H9 (cell line): ENCODE data around the gene DLG2. TPM values are rescaled to one million over a fixed set of nuclear protein-coding genes. Genes with fewer than 3 reads are reported as not detected.

ENCODE experiments used
- DNase-seq: peaks from one replicate; pipeline ENCODE4 v3.0.0-alpha.2; 2017
- H2AFZ ChIP-seq: one replicate; pipeline ENCODE4 v1.6.1; 2013; ENCODE audit warnings: mild to moderate bottlenecking, low read length, control low read depth, moderate library complexity
- H2AK5ac ChIP-seq: 2 replicates; pipeline ENCODE4 v1.6.1; 2013; ENCODE audit warnings: low read length, control low read depth, mixed read lengths; ENCODE audit not compliant: insufficient read length
- H2BK120ac ChIP-seq: one replicate; pipeline ENCODE4 v1.6.1; 2013; ENCODE audit warnings: low read depth, mild to moderate bottlenecking, low read length, control low read depth, inconsistent platforms; ENCODE audit not compliant: poor library complexity, severe bottlenecking
- H2BK12ac ChIP-seq: 2 replicates; pipeline ENCODE4 v1.6.1; 2013; ENCODE audit warnings: low read length, control low read depth, mixed read lengths, low read depth; ENCODE audit not compliant: insufficient read length
- H2BK15ac ChIP-seq: 2 replicates; pipeline ENCODE4 v1.6.1; 2013; ENCODE audit warnings: low read depth, low read length, control low read depth
- H2BK20ac ChIP-seq: one replicate; pipeline ENCODE4 v1.6.1; 2013; ENCODE audit warnings: low read depth, mild to moderate bottlenecking, low read length, control low read depth, inconsistent platforms; ENCODE audit not compliant: poor library complexity, severe bottlenecking
- H2BK5ac ChIP-seq: 2 replicates; pipeline ENCODE4 v1.6.1; 2013; ENCODE audit warnings: low read length, control low read depth, mixed read lengths; ENCODE audit not compliant: insufficient read length
- H3K14ac ChIP-seq: 2 replicates; pipeline ENCODE4 v1.6.1; 2013; ENCODE audit warnings: low read length, control low read depth; ENCODE audit not compliant: insufficient read depth
- H3K18ac ChIP-seq: 2 replicates; pipeline ENCODE4 v1.6.1; 2013; ENCODE audit warnings: low read depth, mild to moderate bottlenecking, mixed read lengths, low read length, control low read depth; ENCODE audit not compliant: insufficient read length
- H3K23ac ChIP-seq: 2 replicates; pipeline ENCODE4 v1.6.1; 2013; ENCODE audit warnings: low read length, control low read depth, mixed read lengths, low read depth; ENCODE audit not compliant: insufficient read length
- H3K23me2 ChIP-seq: 2 replicates; pipeline ENCODE4 v1.6.1; 2013; ENCODE audit warnings: low read depth, mild to moderate bottlenecking, mixed read lengths, low read length, control low read depth; ENCODE audit not compliant: insufficient read length, poor library complexity, severe bottlenecking
- H3K27ac ChIP-seq: 2 replicates; pipeline ENCODE4 v1.5.1; 2013; ENCODE audit warnings: low read length, control low read depth, mixed read lengths, low read depth; ENCODE audit not compliant: insufficient read length
- H3K27me3 ChIP-seq: 2 replicates; pipeline ENCODE4 v1.6.1; 2013; ENCODE audit warnings: low read length, control low read depth, inconsistent platforms; ENCODE audit not compliant: insufficient read depth
- H3K4ac ChIP-seq: 2 replicates; pipeline ENCODE4 v1.6.1; 2013; ENCODE audit warnings: low read depth, mild to moderate bottlenecking, control low read depth, inconsistent platforms, low read length, moderate library complexity
- H3K4me1 ChIP-seq: 2 replicates; pipeline ENCODE4 v1.6.1; 2013; ENCODE audit warnings: low read length, control low read depth, inconsistent platforms; ENCODE audit not compliant: insufficient read depth
- H3K4me2 ChIP-seq: 2 replicates; pipeline ENCODE4 v1.6.1; 2013; ENCODE audit warnings: low read length, control low read depth, mixed read lengths; ENCODE audit not compliant: insufficient read length, insufficient read depth
- H3K56ac ChIP-seq: 2 replicates; pipeline ENCODE4 v1.6.1; 2013; ENCODE audit warnings: low read depth, mild to moderate bottlenecking, mixed read lengths, low read length, control low read depth; ENCODE audit not compliant: insufficient read length
- H3K79me1 ChIP-seq: 2 replicates; pipeline ENCODE4 v1.6.1; 2013; ENCODE audit warnings: low read depth, mild to moderate bottlenecking, moderate library complexity, low read length, control low read depth, inconsistent platforms; ENCODE audit not compliant: insufficient read depth, poor library complexity, severe bottlenecking
- H3K79me2 ChIP-seq: 2 replicates; pipeline ENCODE4 v1.6.1; 2013; ENCODE audit warnings: low read length, control low read depth, inconsistent platforms; ENCODE audit not compliant: insufficient read depth
- H3K9ac ChIP-seq: 2 replicates; pipeline ENCODE4 v1.6.1; 2013; ENCODE audit warnings: low read length, control low read depth, mixed read lengths; ENCODE audit not compliant: insufficient read length; ENCODE audit errors: extremely low read depth
- H3K9me3 ChIP-seq: one replicate; pipeline ENCODE4 v1.6.1; 2013; ENCODE audit warnings: low read depth, low read length, inconsistent platforms; ENCODE audit not compliant: control insufficient read depth
- H3T11ph ChIP-seq: one replicate; pipeline ENCODE4 v1.6.1; 2013; ENCODE audit warnings: mild to moderate bottlenecking, low read length, control low read depth, inconsistent platforms
- H4K20me1 ChIP-seq: one replicate; pipeline ENCODE4 v1.6.1; 2013; ENCODE audit not compliant: control insufficient read depth, insufficient read length, insufficient read depth
- H4K5ac ChIP-seq: 2 replicates; pipeline ENCODE4 v1.6.1; 2013; ENCODE audit warnings: low read depth, mild to moderate bottlenecking, mixed read lengths, low read length, control low read depth; ENCODE audit not compliant: insufficient read length
- H4K8ac ChIP-seq: replicated peaks from 2 replicates; pipeline ENCODE4 v1.6.1; 2013; ENCODE audit warnings: low read length, control low read depth, mixed read lengths, low read depth; ENCODE audit not compliant: insufficient read length
- H4K91ac ChIP-seq: 2 replicates; pipeline ENCODE4 v1.6.1; 2013; ENCODE audit warnings: low read depth, mild to moderate bottlenecking, moderate library complexity, mixed read lengths, low read length, control low read depth; ENCODE audit not compliant: insufficient read length
- H3K27ac Mint-ChIP-seq, 3 experiments: 2 replicates in 2 of 3; 3 replicates in 1 of 3; pipeline ENCODE4 v1.8.0; 2020 to 2021; ENCODE audit warnings: mixed read lengths in 3 of 3, mild to moderate bottlenecking in 1 of 3, moderate library complexity in 1 of 3
- H3K27me3 Mint-ChIP-seq: 2 replicates; pipeline ENCODE4 v1.8.0; 2021; ENCODE audit warnings: low read depth, mild to moderate bottlenecking, moderate library complexity, mixed read lengths
- H3K36me3 Mint-ChIP-seq, 3 experiments: 2 replicates in 2 of 3; 3 replicates in 1 of 3; pipeline ENCODE4 v1.8.0; 2020 to 2021; ENCODE audit warnings: low read depth in 3 of 3, mixed read lengths in 3 of 3; ENCODE audit not compliant: insufficient read depth in 1 of 3
- H3K4me1 Mint-ChIP-seq, 2 experiments: 2 replicates each; pipeline ENCODE4 v1.8.0; 2020; ENCODE audit warnings: mixed read lengths in 2 of 2
- H3K4me3 Mint-ChIP-seq, 2 experiments: 2 replicates in 1 of 2; 3 replicates in 1 of 2; pipeline ENCODE4 v1.8.0; 2020 to 2021; ENCODE audit warnings: mild to moderate bottlenecking in 2 of 2, mixed read lengths in 2 of 2, moderate library complexity in 1 of 2
- H3K9me3 Mint-ChIP-seq, 2 experiments: 2 replicates in 1 of 2; 3 replicates in 1 of 2; pipeline ENCODE4 v1.8.0; 2020; ENCODE audit warnings: mild to moderate bottlenecking in 2 of 2, mixed read lengths in 2 of 2, moderate library complexity in 1 of 2
- CTCF ChIP-seq: fragments of 200-600 bp; sonication (generic); conservative IDR thresholded peaks from 3 replicates; pipeline ENCODE4 v1.8.0; 2021; ENCODE audit warnings: antibody characterized with exemption, mild to moderate bottlenecking
- WGBS: extraction: QIAGEN DNeasy Blood & Tissue Kit; methylation state at CpG from one replicate; pipeline ENCODE4 v1.1.7; 2013; ENCODE audit warnings: missing lambda C conversion rate, low lambda C conversion rate, mixed read lengths; ENCODE audit not compliant: insufficient read length; ENCODE audit errors: extremely low coverage; 5-methylcytosine and 5-hydroxymethylcytosine counted together
- total RNA-seq: library from RNA; stranded (reverse); gene quantifications from 2 replicates; pipeline ENCODE4 v1.2.1, GENCODE V29; 2021

DLG2 gene
- total RNA-seq, 1 experiment from 2014 or later, result 8.0 TPM

- Mint-ChIP-seq H3K27me3 (no peaks in the 10 kb centered on the region), H3K27ac (no peak overlapping the region), H3K4me3 (no peak overlapping the region), H3K9me3 (no peaks in the 10 kb centered on the region), H3K4me1 (no peaks in the 10 kb centered on the region), H3K36me3 (no peaks in the 10 kb centered on the region)
- TF ChIP-seq CTCF, result no peak
- no peak for DNase-seq
- no peak overlapping the region for H2BK20ac ChIP-seq
- H3K9ac ChIP-seq, result no peak overlapping the region
- H3K4me1 ChIP-seq, result no peaks in the 10 kb centered on the region
- no peak overlapping the region for H3K27ac ChIP-seq
- H3T11ph ChIP-seq, result no peak overlapping the region
- H3K4ac ChIP-seq, result no peak overlapping the region
- H2AK5ac ChIP-seq, result no peak overlapping the region
- WGBS, result no CpG with 5 or more reads among the region's 3 CpGs
- H3K18ac ChIP-seq, result no peak overlapping the region
- no peaks in the 10 kb centered on the region for H3K23me2 ChIP-seq
- no peaks in the 10 kb centered on the region for H3K27me3 ChIP-seq
- H3K9me3 ChIP-seq, result no peaks in the 10 kb centered on the region
- H3K23ac ChIP-seq, result no peak overlapping the region
- no peaks in the 10 kb centered on the region for H3K79me1 ChIP-seq
- no peak overlapping the region for H2BK15ac ChIP-seq
- no peak overlapping the region for H4K8ac ChIP-seq
- H4K20me1 ChIP-seq, result no peaks in the 10 kb centered on the region
- H3K56ac ChIP-seq, result no peak overlapping the region
- no peaks in the 10 kb centered on the region for H3K79me2 ChIP-seq
- H3K14ac ChIP-seq, result no peak overlapping the region
- H2BK5ac ChIP-seq, result no peak overlapping the region
- H2BK120ac ChIP-seq, result no peak overlapping the region
- no peak overlapping the region for H4K5ac ChIP-seq
- H2AFZ ChIP-seq, result no peak overlapping the region
- H2BK12ac ChIP-seq, result no peak overlapping the region
- no peak overlapping the region for H4K91ac ChIP-seq
- no peak overlapping the region for H3K4me2 ChIP-seq
Observed at GRCh38 chr11:84339796-84340195, 1287.3 kb downstream of the DLG2 start.
